ENCODE data around the gene CCDC154.
"Not testable (repeated sequence)": the region's sequence is repeated elsewhere in the genome, so short reads cannot be mapped to it uniquely, and the experiment has no call there.

Gene CCDC154

GRCh38 chr16:1453316-1453715 lies 9.0 kb upstream of the CCDC154 start:
- no peak for DNase-seq (ENCODE audit: low spot score)

DNA sequence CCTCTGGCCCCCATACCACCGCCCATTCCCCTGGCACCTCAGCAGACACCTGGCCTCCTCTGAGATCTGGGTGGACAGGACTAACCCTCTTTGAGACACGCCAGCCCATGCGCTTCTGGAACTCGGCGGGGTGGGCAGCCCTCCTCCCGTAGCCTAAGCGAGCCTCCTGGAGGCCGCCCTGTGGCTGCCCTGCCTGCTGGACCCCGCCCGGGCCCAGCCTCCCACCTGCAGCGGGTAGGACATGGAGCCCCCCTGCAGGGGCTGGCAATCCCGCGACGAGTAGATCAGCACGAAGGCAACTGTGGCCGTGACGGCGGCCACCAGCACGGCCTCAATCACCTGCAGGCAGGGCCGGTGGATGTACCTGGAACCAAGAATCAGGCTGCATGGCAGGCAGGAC lies 8.2 kb upstream of the CCDC154 start:
- DNase-seq (ENCODE audit: low spot score) = no peak

DNA sequence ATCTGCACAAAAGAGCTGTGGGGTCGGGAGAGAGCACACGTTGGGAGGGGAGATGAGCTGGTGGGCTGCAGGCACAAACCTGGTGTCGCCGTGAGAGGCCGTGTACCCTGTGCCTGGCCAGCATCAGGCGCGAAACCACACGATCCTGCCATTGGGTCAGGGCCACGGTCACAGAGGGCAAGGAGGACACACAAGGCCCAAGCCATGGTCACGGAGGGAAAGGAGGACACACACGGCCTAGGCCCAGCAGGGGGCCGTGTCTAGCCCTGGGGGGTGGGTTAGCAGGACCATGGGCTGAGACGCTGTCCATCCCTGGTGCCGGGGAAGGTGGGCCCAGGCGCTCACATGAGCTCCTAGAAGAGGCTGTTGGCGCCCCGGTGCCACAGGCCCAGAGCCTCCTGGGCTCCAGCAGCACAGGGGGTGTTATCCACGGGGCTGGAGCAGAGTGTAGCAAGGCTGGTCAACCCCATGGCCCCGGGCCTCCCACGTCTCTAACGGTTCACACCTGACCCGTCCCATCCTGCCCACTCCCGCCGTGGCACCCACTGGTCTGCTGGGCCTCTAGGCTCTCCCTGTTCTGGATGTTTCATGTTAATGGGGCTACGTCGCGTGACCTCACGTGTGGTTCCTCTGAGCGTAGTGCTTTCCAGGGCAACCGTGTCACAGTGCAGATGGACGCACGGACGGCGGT lies 7.5 kb upstream of the CCDC154 start:
- no peak for DNase-seq (ENCODE audit: low spot score)

DNA sequence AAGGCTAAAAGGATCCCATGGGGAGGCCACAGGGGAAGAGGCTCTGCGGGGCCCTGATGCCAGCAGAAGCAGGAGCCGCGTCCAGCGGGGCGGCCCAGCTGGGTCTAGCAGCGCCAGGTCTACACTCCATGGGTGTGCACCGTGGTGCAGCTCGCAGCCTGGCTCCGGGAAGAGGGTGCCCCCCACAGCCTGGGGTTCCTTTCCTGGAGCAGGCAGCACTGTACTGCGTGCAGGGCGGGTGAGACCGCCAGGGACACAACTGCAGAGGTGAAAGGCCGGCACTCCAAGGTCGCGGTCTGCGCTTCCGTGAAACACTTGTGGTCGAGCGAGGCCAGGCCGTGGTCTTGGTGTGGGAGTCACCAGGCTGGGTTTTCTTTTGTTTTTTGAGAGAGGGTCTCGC lies 6.5 kb upstream of the CCDC154 start:
- no peak for DNase-seq (ENCODE audit: low spot score)

GRCh38 chr16:1450218-1450617 lies 5.9 kb upstream of the CCDC154 start:
- no peak for DNase-seq (ENCODE audit: low spot score)

GRCh38 chr16:1449201-1449788 lies 4.9 kb upstream of the CCDC154 start:
- no peak for DNase-seq (ENCODE audit: low spot score)

GRCh38 chr16:1448536-1449116 lies 4.3 kb upstream of the CCDC154 start:
- DNase-seq (ENCODE audit: low spot score) = no peak

DNA sequence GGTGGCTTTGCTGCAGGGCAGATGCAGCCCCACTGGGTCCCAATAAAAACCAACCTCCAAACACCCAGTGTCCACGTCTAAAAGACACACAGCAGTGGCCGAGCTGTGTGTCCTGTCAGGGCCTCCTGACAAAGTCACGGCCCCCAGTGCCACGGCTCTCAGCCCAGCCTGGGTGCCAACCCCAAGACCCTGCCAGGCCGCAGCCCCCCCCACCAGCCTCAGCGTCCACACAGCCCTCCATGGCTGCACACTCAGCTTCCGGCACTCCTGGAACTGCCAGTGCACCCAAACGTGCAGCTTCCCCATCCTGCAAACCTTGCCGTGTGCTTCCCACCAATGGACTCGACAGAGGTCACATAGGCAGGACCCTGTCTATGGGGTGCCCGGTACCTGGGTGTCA lies 3.6 kb upstream of the CCDC154 start:
- DNase-seq (ENCODE audit: low spot score) = no peak

GRCh38 chr16:1446296-1447080 lies 2.1 kb upstream of the CCDC154 start:
- no peak for DNase-seq (ENCODE audit: low spot score)

GRCh38 chr16:1445518-1446203 lies 1.3 kb upstream of the CCDC154 start:
- DNase-seq (ENCODE audit: low spot score) = no peak

DNA sequence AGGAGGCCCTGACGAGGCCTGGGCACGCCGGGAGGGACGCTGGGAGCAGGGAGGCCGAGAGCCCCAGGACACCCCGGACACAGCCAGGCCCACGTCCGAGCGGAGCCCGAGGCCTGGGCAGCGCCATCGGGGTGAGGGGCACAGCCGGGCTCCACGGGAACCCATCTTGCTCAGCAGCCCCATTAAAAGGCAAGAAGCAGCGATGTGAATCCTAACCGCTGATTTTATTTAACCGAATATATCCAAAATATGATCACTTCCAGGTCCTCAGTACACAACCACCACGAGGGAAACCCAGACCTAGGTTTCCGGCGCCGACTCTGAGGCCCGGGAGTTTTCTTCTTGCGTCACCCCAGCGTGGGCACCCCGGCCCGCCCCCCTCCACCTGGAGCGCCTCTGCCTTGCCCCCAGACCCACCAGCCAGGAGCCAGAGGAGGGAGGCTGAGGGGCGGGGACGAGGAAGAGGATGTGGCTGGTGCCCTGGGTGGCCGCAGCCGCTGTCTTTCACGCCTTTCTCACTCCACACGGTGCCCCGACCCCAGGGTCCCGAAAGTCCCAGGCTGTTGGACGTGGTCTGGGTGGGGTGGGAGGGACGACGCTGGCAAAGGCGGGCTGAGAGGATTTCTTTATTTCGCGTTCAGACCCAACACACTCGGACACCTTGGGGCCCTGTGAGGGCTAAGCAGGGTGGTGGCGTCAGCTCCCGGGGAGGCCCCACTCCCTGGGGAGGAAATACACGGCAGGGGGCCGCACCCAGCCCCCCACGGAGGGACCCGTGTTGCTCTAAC lies 568 bp upstream of the CCDC154 start:
- DNase-seq (ENCODE audit: low spot score) = no peak

DNA sequence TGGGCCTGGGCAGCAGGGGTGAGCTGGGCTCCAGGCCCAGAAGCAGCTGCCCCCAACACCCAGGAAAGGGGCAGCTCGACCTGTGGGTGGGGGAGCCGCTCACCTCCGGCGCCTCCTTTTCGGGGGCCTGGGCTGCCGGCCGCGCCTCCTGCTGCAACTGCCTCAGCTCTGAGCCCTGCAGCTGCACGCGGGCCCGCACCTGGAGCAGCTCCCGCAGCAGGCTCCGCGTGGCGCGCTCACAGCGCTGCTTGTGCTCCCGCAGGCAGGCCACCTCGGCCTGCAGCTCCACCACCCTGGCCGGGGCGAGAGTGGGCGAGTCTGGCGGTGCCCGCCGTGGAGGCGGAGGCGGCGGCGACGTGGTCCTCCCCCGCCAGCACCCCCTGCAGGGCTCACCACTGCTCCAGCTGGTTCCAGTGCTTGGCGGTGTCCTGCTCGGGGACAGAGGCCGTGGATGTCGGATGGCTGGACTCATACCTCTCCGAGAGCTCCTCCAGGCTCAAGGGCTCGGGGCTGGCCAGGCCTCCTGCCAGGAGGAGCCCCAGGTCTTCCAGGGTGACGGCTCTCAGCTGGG lies 868 bp downstream of the CCDC154 start:
- DNase-seq (ENCODE audit: low spot score) = no peak

DNA sequence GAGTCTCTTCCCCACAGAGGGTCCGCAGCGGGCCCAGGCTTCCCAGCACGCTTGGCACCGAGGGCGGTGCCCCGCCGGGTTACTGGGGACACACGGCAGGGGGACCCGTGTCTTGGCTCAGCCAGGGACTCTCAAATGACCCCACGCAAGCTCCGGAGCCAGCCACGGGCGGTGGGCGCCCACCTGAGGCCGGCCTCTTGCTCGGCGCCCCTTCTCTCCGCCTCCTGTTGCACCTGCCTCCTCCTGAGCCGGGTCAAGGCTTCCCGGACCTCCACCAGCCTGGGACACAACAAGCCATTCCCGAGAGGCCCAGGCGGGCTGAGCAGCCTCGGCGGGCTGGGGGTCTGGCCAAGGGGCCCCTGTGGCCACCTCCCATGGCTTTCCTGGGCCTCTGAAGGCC lies 1.7 kb downstream of the CCDC154 start:
- DNase-seq (ENCODE audit: low spot score) = no peak

- DNase-seq (ENCODE audit: low spot score) = no peak
These were observed 2.9 kb downstream of the CCDC154 start for GRCh38 chr16:1441391-1441829.

- not testable (repeated sequence) for DNase-seq (ENCODE audit: low spot score)
These were observed 4.7 kb downstream of the CCDC154 start for GRCh38 chr16:1439699-1440074.

DNA sequence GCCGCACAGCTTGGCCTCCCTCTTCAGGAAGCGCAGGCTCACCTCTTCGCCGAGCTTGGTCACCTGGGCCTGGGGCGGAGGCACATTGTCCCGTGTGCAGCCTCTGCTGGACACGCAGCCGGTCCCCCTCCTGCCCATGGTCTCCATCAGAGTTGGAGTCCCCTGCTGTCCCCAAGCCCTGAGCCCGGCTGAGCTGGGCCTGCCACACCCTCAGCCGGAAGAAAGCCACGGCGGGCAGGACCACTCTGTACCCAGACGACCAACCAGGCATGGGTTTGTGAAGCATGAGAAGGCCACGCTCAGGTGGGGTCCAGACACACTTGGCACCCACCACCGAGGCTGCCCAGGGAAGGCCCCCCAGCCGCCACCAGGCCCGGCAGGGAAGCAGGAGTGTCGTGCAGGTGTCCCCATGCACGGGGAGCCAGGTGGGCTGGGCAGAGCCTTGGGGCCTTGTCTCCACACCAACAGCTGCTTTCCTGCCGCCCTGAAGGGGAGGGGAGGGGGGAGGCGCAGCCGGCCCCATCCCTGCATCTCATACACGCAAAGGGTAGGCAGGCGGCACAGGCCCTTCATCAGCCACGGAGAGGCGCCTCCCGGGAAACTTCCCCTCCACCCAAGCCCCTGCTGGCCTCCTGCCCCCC lies 5.2 kb downstream of the CCDC154 start:
- DNase-seq (ENCODE audit: low spot score) = no peak

DNA sequence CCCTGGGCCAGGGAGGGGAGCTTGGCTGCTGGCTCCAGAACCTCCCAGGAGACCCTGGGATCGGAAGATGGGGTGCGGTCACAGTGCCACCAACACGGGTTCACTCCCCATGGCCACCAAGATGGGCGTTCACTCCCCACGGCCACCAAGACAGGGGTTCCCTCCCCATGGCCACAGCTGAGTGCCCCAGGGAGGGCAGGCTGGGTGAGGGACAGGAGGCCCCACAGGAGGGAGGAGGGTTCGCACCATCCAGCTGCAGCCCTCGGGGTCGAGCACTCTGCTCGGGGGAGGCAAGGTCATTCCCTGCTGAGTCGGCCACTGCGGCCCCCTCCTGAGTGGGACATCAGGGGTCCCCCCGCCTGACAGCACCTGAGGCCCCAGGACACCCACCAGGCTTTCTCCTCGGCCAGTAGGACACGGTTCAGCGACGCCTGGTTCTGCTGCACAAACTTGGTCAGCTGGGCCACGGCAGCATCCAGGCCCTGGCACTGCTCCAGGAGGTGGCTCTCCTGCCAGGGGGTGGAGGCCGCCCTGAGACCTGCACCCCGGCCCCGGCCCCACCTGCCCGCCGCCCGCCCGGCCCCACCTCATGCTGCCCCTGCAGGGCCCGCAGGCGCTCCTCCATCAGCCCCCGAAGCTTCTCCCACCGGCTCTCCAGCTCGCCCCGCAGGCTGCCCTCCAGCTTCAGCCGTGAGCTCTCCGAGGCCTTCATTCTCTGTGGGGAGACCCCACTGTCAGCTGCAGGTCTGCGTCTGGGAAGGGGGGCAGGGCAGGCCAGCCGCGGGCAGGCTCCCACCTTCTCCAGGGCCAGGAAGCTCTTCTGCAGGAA lies 5.9 kb downstream of the CCDC154 start:
- DNase-seq (ENCODE audit: low spot score) = no peak

DNA sequence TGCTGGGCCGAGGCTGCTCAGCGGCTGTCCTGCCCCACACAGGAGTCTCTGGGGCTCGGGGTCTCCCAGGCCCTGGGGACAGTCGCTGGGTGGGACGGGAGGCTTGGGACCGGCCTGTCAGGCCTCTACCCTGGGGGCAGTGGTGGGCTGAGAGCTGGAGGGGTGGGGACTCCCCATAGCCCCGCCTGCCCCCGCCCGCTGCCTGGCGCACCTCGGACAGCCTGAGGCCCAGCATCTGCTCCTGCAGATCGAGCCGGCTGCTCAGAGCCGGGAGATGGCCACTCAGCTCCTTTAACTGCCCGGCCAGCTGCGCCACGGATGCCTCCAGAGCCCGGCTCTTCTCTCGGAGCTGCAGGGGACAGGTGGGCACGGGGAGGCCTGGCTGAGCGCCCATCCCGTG lies 6.8 kb downstream of the CCDC154 start:
- DNase-seq (ENCODE audit: low spot score) = no peak

DNA sequence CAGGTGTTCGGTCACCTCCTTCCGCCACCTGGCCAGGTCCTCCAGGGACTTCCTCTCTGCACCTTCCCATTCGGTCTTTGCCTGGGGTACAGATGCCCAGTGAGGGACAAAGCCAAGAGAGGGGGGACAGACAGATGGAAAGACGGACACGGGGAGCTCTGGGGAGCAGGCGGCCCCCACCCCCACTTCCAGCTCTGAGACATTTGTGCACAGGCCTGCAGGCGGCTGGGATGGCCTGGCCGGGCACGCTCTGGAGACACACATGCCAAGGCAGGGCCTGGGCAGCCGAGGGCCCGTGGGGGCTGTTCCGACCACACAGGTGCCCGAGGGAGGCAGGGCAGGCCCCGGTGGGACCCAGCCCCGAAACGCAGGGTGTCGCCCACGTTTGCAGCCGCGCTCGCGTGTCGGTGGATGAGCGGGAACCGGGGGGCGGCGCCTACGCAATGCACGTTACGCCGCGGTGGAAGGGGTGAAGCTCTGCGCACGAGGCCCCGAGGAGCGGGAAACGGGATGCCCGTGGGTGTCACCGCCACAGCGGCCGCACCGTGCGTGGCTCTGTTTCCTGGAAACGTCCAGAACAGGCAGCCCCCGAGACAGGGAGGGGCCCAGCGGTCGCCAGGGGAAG lies 7.5 kb downstream of the CCDC154 start:
- DNase-seq (ENCODE audit: low spot score) = no peak
